H1 (cell line): ENCODE results near the gene IQSEC3. TPM values are rescaled to one million over a fixed set of nuclear protein-coding genes. Genes with fewer than 3 reads are reported as not detected.

Source experiments
- CTCF ChIA-PET: fragments of 300-600 bp; sonication (Branson Sonifier 250); formaldehyde crosslinking; loops from one replicate; lab custom pipeline; 2021; ENCODE audit not compliant: partially characterized antibody; lab: Charles Lee
- POLR2A ChIA-PET: fragments of 300-600 bp; sonication (Branson Sonifier 250); formaldehyde crosslinking; loops from one replicate; lab custom pipeline; 2021; ENCODE audit warnings: inconsistent platforms; ENCODE audit not compliant: partially characterized antibody; lab: Charles Lee
- DNase-seq, 2 experiments: peaks; one replicate each; pipeline versions ENCODE4 v3.0.0 to v3.0.0-alpha.2; 2010 to 2022; ENCODE audit warnings: low spot score in 2 of 2, low read depth in 1 of 2, mixed read lengths in 1 of 2
- FAIRE-seq: peaks from 2 replicates; lab custom pipeline; 2011; peaks lifted over from hg19 to GRCh38; lab: Jason Lieb, UNC
- H2AFZ ChIP-seq: 2 replicates; pipeline ENCODE4 v1.8.1; 2012; ENCODE audit warnings: low read length, inconsistent platforms
- H2AK5ac ChIP-seq: 2 replicates; pipeline ENCODE4 v1.6.1; 2013; ENCODE audit warnings: low read depth, low read length
- H2BK120ac ChIP-seq: replicated peaks from 2 replicates; pipeline ENCODE3; 2013; ENCODE audit warnings: low read depth, low read length, inconsistent platforms
- H2BK12ac ChIP-seq: 2 replicates; pipeline ENCODE4 v1.6.1; 2013; ENCODE audit warnings: low read depth, low read length
- H2BK15ac ChIP-seq: 2 replicates; pipeline ENCODE4 v1.6.1; 2013; ENCODE audit warnings: low read length
- H2BK20ac ChIP-seq: 2 replicates; pipeline ENCODE4 v1.6.1; 2013; ENCODE audit warnings: low read length
- H2BK5ac ChIP-seq: 2 replicates; pipeline ENCODE4 v1.6.1; 2013; ENCODE audit warnings: low read depth, low read length
- H3K14ac ChIP-seq: 2 replicates; pipeline ENCODE4 v1.6.1; 2013; ENCODE audit warnings: inconsistent platforms; ENCODE audit not compliant: insufficient read length
- H3K18ac ChIP-seq: 2 replicates; pipeline ENCODE4 v1.6.1; 2013; ENCODE audit warnings: low read length; ENCODE audit errors: extremely low read depth
- H3K23ac ChIP-seq: 2 replicates; pipeline ENCODE4 v1.6.1; 2013; ENCODE audit warnings: inconsistent platforms; ENCODE audit not compliant: insufficient read length
- H3K23me2 ChIP-seq: 2 replicates; pipeline ENCODE4 v1.6.1; 2013; ENCODE audit warnings: low read depth, low read length
- H3K27ac ChIP-seq: 2 replicates; pipeline ENCODE4 v1.6.1; 2011; ENCODE audit warnings: low read depth, low read length, inconsistent platforms
- H3K27me3 ChIP-seq, 4 experiments: replicated peaks in 1 of 4; 1 replicate in 1 of 4; 2 replicates in 3 of 4; pipeline versions ENCODE4 v1.6.1 to v1.8.1; 2011 to 2013; ENCODE audit warnings: low read length in 3 of 4, mild to moderate bottlenecking in 3 of 4, inconsistent platforms in 2 of 4, mixed read lengths in 2 of 4, moderate library complexity in 1 of 4; ENCODE audit not compliant: control insufficient read depth in 3 of 4, insufficient read depth in 3 of 4; ENCODE audit errors: extremely low read depth in 1 of 4
- H3K36me3 ChIP-seq, 4 experiments: 2 replicates each; pipeline versions ENCODE4 v1.6.1 to v1.8.1; 2011 to 2013; ENCODE audit warnings: mild to moderate bottlenecking in 4 of 4, low read length in 3 of 4, moderate library complexity in 2 of 4, control low read depth in 1 of 4, inconsistent platforms in 1 of 4; ENCODE audit not compliant: insufficient read depth in 4 of 4, control insufficient read depth in 2 of 4
- H3K4ac ChIP-seq: replicated peaks from 2 replicates; pipeline ENCODE3; 2013; ENCODE audit warnings: low read length, low read depth, mixed read lengths, inconsistent platforms; ENCODE audit not compliant: insufficient read length
- H3K4me1 ChIP-seq, 4 experiments: replicated peaks in 1 of 4; 1 replicate in 1 of 4; 2 replicates in 3 of 4; pipeline versions ENCODE4 v1.6.1 to v1.8.1; 2011 to 2013; ENCODE audit warnings: low read length in 3 of 4, inconsistent platforms in 2 of 4, mixed read lengths in 1 of 4; ENCODE audit not compliant: insufficient read depth in 4 of 4, control insufficient read depth in 3 of 4
- H3K4me2 ChIP-seq, 2 experiments: 2 replicates each; pipeline versions ENCODE4 v1.6.1 to v1.8.1; 2011 to 2013; ENCODE audit warnings: low read depth in 2 of 2, low read length in 2 of 2, control low read depth in 1 of 2, inconsistent platforms in 1 of 2, mild to moderate bottlenecking in 1 of 2; ENCODE audit not compliant: insufficient read depth in 1 of 2
- H3K4me3 ChIP-seq, 4 experiments: fragments of 200-600, 300-600 bp in 1 of 4; sonication (generic), shearing (Covaris generic), sonication (Bioruptor Twin) in 1 of 4; 2 replicates each; pipeline versions ENCODE4 v1.5.1 to v1.8.1; 2011 to 2016; ENCODE audit warnings: low read length in 4 of 4, low read depth in 3 of 4, control low read depth in 2 of 4, inconsistent platforms in 2 of 4, mild to moderate bottlenecking in 2 of 4, mixed read lengths in 1 of 4, moderate library complexity in 1 of 4; ENCODE audit not compliant: insufficient read depth in 2 of 4; ENCODE audit errors: extremely low read depth in 1 of 4
- H3K56ac ChIP-seq: replicated peaks from 2 replicates; pipeline ENCODE3; 2013; ENCODE audit warnings: low read depth, mild to moderate bottlenecking, mixed read lengths, low read length, inconsistent platforms; ENCODE audit not compliant: insufficient read length
- H3K79me1 ChIP-seq: 2 replicates; pipeline ENCODE4 v1.6.1; 2013; ENCODE audit warnings: low read depth, low read length, control low read depth
- H3K79me2 ChIP-seq, 2 experiments: 2 replicates each; pipeline versions ENCODE4 v1.6.1 to v1.8.1; 2012 to 2013; ENCODE audit warnings: low read length in 2 of 2, mild to moderate bottlenecking in 2 of 2, inconsistent platforms in 1 of 2; ENCODE audit not compliant: insufficient read depth in 2 of 2, control insufficient read depth in 1 of 2
- H3K9ac ChIP-seq, 4 experiments: replicated peaks in 1 of 4; 1 replicate in 1 of 4; 2 replicates in 3 of 4; pipeline versions ENCODE4 v1.6.1 to v1.8.1; 2011 to 2013; ENCODE audit warnings: low read depth in 3 of 4, low read length in 3 of 4, control low read depth in 2 of 4, mild to moderate bottlenecking in 2 of 4, moderate library complexity in 2 of 4, inconsistent platforms in 1 of 4; ENCODE audit errors: extremely low read depth in 1 of 4
- H3K9me3 ChIP-seq, 2 experiments: 2 replicates each; pipeline versions ENCODE4 v1.6.1 to v1.8.1; 2012 to 2013; ENCODE audit warnings: mild to moderate bottlenecking in 2 of 2, moderate library complexity in 2 of 2, control low read depth in 1 of 2, inconsistent platforms in 1 of 2, low read depth in 1 of 2, low read length in 1 of 2, mixed read lengths in 1 of 2; ENCODE audit not compliant: insufficient read depth in 2 of 2
- H4K20me1 ChIP-seq, 2 experiments: replicated peaks in 1 of 2; 2 replicates each; pipeline versions ENCODE3 to v1.8.1; 2011 to 2013; ENCODE audit warnings: inconsistent platforms in 2 of 2, low read length in 2 of 2, mild to moderate bottlenecking in 1 of 2; ENCODE audit not compliant: insufficient read depth in 2 of 2, control insufficient read depth in 1 of 2
- H4K5ac ChIP-seq: 2 replicates; pipeline ENCODE4 v1.6.1; 2013; ENCODE audit warnings: low read length, low read depth, mixed read lengths, inconsistent platforms; ENCODE audit not compliant: insufficient read length
- H4K8ac ChIP-seq: 2 replicates; pipeline ENCODE4 v1.8.0; 2013; ENCODE audit warnings: mild to moderate bottlenecking, moderate library complexity, low read length, inconsistent platforms; ENCODE audit not compliant: insufficient read depth; ENCODE audit errors: extremely low read depth
- H4K91ac ChIP-seq: replicated peaks from 2 replicates; pipeline ENCODE3; 2013; ENCODE audit warnings: low read length, mixed read lengths, inconsistent platforms; ENCODE audit not compliant: insufficient read length
- POLR2A ChIP-seq, 2 experiments: IDR thresholded peaks; 1 replicate in 1 of 2; 2 replicates in 1 of 2; pipeline ENCODE4 v1.6.1; 2011; ENCODE audit warnings: low read depth in 2 of 2, low read length in 2 of 2, mild to moderate bottlenecking in 2 of 2; ENCODE audit errors: control extremely low read depth in 1 of 2
- WGBS, 2 experiments: shearing (Covaris generic) in 1 of 2; methylation state at CpG; one replicate each; pipeline versions ENCODE4 v1.1.6 to v1.1.7; 2013 to 2015; ENCODE audit warnings: low lambda C conversion rate in 2 of 2, mixed read lengths in 2 of 2, inconsistent platforms in 1 of 2, low coverage in 1 of 2, missing lambda C conversion rate in 1 of 2; ENCODE audit not compliant: insufficient replicate concordance in 2 of 2, insufficient coverage in 1 of 2, insufficient read length in 1 of 2; ENCODE audit errors: extremely low coverage in 1 of 2, missing lambda C conversion rate in 1 of 2; 5-methylcytosine and 5-hydroxymethylcytosine counted together
- polyA plus RNA-seq, 7 experiments: library from polyadenylated mRNA; depleted of rRNA in 3 of 7; stranded (reverse) in 5 of 7; unstranded in 2 of 7; fragments of >200 nt in 5 of 7; fragments of 200-250 nt in 2 of 7; gene quantifications; 1 replicate in 5 of 7; 2 replicates in 1 of 7; 4 replicates in 1 of 7; pipeline versions ENCODE4 v1.2.1 to v1.2.3, GENCODE V29; 2011 to 2013; ENCODE audit warnings: missing spikeins in 2 of 7, mixed read lengths in 2 of 7
- total RNA-seq: library from RNA; stranded (reverse); fragmentation: NEBNext Ultra II Directional; extraction: Animal tissue kit (Norgen Biotek cat#: 25700); gene quantifications from 2 replicates; pipeline ENCODE4 v1.2.1, GENCODE V29; 2021

Gene IQSEC3
- total and polyA plus RNA-seq, 2 of the 8 experiments (the other 6 are each of a cell fraction or from before 2014, with no cell fraction given), result 1.2 to 3.1 TPM

- H3K18ac ChIP-seq, result no peak overlapping the region
- FAIRE-seq (no peak), DNase-seq (no peak)
- H2AK5ac ChIP-seq, result no peak overlapping the region
- H3K27ac ChIP-seq, result no peak overlapping the region
- no peak overlapping the region for H3K9ac ChIP-seq
- H3K56ac ChIP-seq, result no peak overlapping the region
- H3K79me2 ChIP-seq, result no peaks in the 10 kb centered on the region
- peaks cover 0 to 17% (median 11%) of the 10 kb centered on the region in 4 experiments; a peak in 6 of 7 replicates for H3K4me1 ChIP-seq
- no peaks in the 10 kb centered on the region for H3K36me3 ChIP-seq
- no peaks in the 10 kb centered on the region for H3K79me1 ChIP-seq
- no peak overlapping the region for H4K5ac ChIP-seq
- no peak overlapping the region for H2BK15ac ChIP-seq
- no peak overlapping the region for H2BK120ac ChIP-seq
- H3K23me2 ChIP-seq, result no peaks in the 10 kb centered on the region
- POLR2A ChIA-PET, result interaction anchor here (1.0 kb wide), 2 partner anchors 12 to 66 kb away, joined by 3 read pairs; no protein-coding TSS in a partner anchor
- H3K4ac ChIP-seq, result no peak overlapping the region
- CTCF ChIA-PET, result interaction anchor here (1.0 to 2.2 kb wide), 4 partner anchors 13 to 66 kb away, joined by 3 to 6 read pairs (median 6); no protein-coding TSS in a partner anchor
- H3K4me2 ChIP-seq, result no peak overlapping the region
- no peak overlapping the region for H3K4me3 ChIP-seq
- H4K91ac ChIP-seq, result no peak overlapping the region
- 0 out of 2 replicates have a peak overlapping the region, but pooled peaks have one; percentile 7 for H2BK20ac ChIP-seq
- 91% methylated on average over 11 of the region's 16 CpGs; no CpG with 5 or more reads in 1 of the 2 experiments for WGBS, 2 experiments
- H4K8ac ChIP-seq, result no peak overlapping the region
- H2BK5ac ChIP-seq, result peak overlapping the region; percentile 60; the same call in 1 of the 2 replicates
- H3K9me3 ChIP-seq, result no peaks in the 10 kb centered on the region
- no peaks in the 10 kb centered on the region for H4K20me1 ChIP-seq
- H2AFZ ChIP-seq, result no peak overlapping the region
- 0 out of 2 replicates have a peak overlapping the region, but pooled peaks have one; percentile 43 for H2BK12ac ChIP-seq
- H3K14ac ChIP-seq, result no peak overlapping the region
- no peaks in the 10 kb centered on the region; a peak in 1 of 7 replicates for H3K27me3 ChIP-seq
- H3K23ac ChIP-seq, result no peak overlapping the region
- TF ChIP-seq POLR2A (IDR thresholded peaks at IDR 0.05; ENCODE audit: control extremely low read depth in 1 of 2, low read depth in 2 of 2, low read length in 2 of 2), result no peak
Observed at GRCh38 chr12:175759-176158, 109.2 kb downstream of the IQSEC3 start.
